Measurements from ENCODE around the gene TRAF6. TPM values are rescaled to one million over a fixed set of nuclear protein-coding genes. Genes with fewer than 3 reads are reported as not detected.

Gene TRAF6
- polyA plus RNA-seq, 2 of the 4 experiments (the other 2 are of a cell fraction) = 4.6 to 9.6 TPM

GRCh38 chr11:36438126-36438525 is 71.9 kb downstream of the TRAF6 start:
- H3K4me2 ChIP-seq = no peak overlapping the region
- H3K27ac ChIP-seq = no peak overlapping the region
- no peak overlapping the region for H3K4me3 ChIP-seq
- H3K9me3 ChIP-seq = no peaks in the 10 kb centered on the region
- H3K4me1 ChIP-seq = peaks cover 5% of the 10 kb centered on the region; the same call in 2 of the 3 replicates
- FAIRE-seq = no peak
- no peak for DNase-seq (ENCODE audit: low read depth in 1 of 2, low spot score in 1 of 2)
- POLR2A ChIA-PET = no interaction called here
- ATAC-seq = no peak
- no peak for TF ChIP-seq PHF8 (IDR thresholded peaks at IDR 0.05; ENCODE audit: borderline replicate concordance, low read depth)
- no peak for TF ChIP-seq KDM1A (IDR thresholded peaks at IDR 0.05; ENCODE audit: low read depth)
- no peak for TF ChIP-seq HOXA7 (CRISPR knock-in tag; IDR thresholded peaks at IDR 0.05)
- no peak for TF ChIP-seq FOSB (CRISPR knock-in tag; IDR thresholded peaks at IDR 0.05)
- no peak for TF ChIP-seq HES2 (IDR thresholded peaks at IDR 0.05)
- TF ChIP-seq ZSCAN20 (CRISPR knock-in tag; IDR thresholded peaks at IDR 0.05) = no peak
- TF ChIP-seq USF2 (IDR thresholded peaks at IDR 0.05) = no peak
- no peak for TF ChIP-seq JUN (IDR thresholded peaks at IDR 0.05)
- no peak for TF ChIP-seq MAFK (IDR thresholded peaks at IDR 0.05; ENCODE audit: partially characterized antibody)
- TF ChIP-seq JUNB (IDR thresholded peaks at IDR 0.05) = no peak
- no peak for TF ChIP-seq MYC (IDR thresholded peaks at IDR 0.05; ENCODE audit: borderline replicate concordance, low read length)
- no peak for TF ChIP-seq KDM5A (IDR thresholded peaks at IDR 0.05)
- TF ChIP-seq CHD4 (IDR thresholded peaks at IDR 0.05; ENCODE audit: borderline replicate concordance) = no peak
- TF ChIP-seq POLR2AphosphoS2 (conservative IDR thresholded peaks at IDR 0.05; ENCODE audit: low read length) = no peak
- CTCF ChIA-PET = no interaction called here
- WGBS (ENCODE audit: missing lambda C conversion rate) = 71% methylated on average over 5 of the region's 5 CpGs

- Histone ChIP-seq H3K4me3 (no peak overlapping the region), H3K9me3 (no peaks in the 10 kb centered on the region), H3K4me2 (no peak overlapping the region), H3K27ac (no peak overlapping the region), H3K4me1 (peaks cover 12% of the 10 kb centered on the region)
- TF ChIP-seq ZC3H11A (IDR thresholded peaks at IDR 0.05) (no peak), BCL3 (IDR thresholded peaks at IDR 0.05) (no peak), BHLHE40 (IDR thresholded peaks at IDR 0.05; ENCODE audit: low read depth, low read length) (no peak), POLR2AphosphoS2 (conservative IDR thresholded peaks at IDR 0.05; ENCODE audit: low read length) (no peak), ZSCAN20 (CRISPR knock-in tag; IDR thresholded peaks at IDR 0.05) (no peak), POLR2A (IDR thresholded peaks at IDR 0.05; ENCODE audit: low read length) (no peak), ELK1 (IDR thresholded peaks at IDR 0.05; ENCODE audit: low read depth, low read length) (no peak)
- ChIA-PET CTCF (no interaction called here), POLR2A (no interaction called here)
- WGBS (ENCODE audit: missing lambda C conversion rate) = 75% methylated on average over 3 of the region's 3 CpGs
- FAIRE-seq (no peak), DNase-seq (ENCODE audit: low read depth in 1 of 2, low spot score in 1 of 2) (no peak), ATAC-seq (no peak)
These were observed 72.7 kb downstream of the TRAF6 start for GRCh38 chr11:36437413-36437812.

Small RNAs within 50 kb of the gene (small RNA-seq; reads per million reads assigned to genes)
- 0 reads per million in 6 experiments for gene AC061999.1

Other genes starting within 250 kb of the TRAF6 start
- 37.3 and 44.3 TPM in 2 replicates for gene COMMD9, start 220.8 kb downstream of the TRAF6 start, polyA plus RNA-seq (2011; rRNA removed)
- 33.5 to 36.3 TPM (median 36.0 TPM) in 3 replicates for gene COMMD9, start 220.8 kb downstream of the TRAF6 start, polyA plus RNA-seq (2017; fragmentation: RNase III; extraction: RNeasy Plus Mini Kit Qiagen cat#74134 plus additional on column Dnase treatment)
- 6.9 and 9.3 TPM in 2 replicates for gene PRR5L, start 214.0 kb downstream of the TRAF6 start, polyA plus RNA-seq (2011; rRNA removed)
- 7.8 to 12.1 TPM (median 8.6 TPM) in 3 replicates for gene PRR5L, start 214.0 kb downstream of the TRAF6 start, polyA plus RNA-seq (2017; fragmentation: RNase III; extraction: RNeasy Plus Mini Kit Qiagen cat#74134 plus additional on column Dnase treatment)
- 0.43 and 0.44 TPM in 2 replicates for gene RAG1, start 57.7 kb upstream of the TRAF6 start, polyA plus RNA-seq (2011; rRNA removed)
- 0.18 to 0.29 TPM (median 0.24 TPM) in 3 replicates for gene RAG1, start 57.7 kb upstream of the TRAF6 start, polyA plus RNA-seq (2017; fragmentation: RNase III; extraction: RNeasy Plus Mini Kit Qiagen cat#74134 plus additional on column Dnase treatment)
- gene IFTAP, start 84.2 kb upstream of the TRAF6 start, polyA plus RNA-seq (2011; rRNA removed) = 38.7 and 52.4 TPM in 2 replicates
- gene IFTAP, start 84.2 kb upstream of the TRAF6 start, polyA plus RNA-seq (2017; fragmentation: RNase III; extraction: RNeasy Plus Mini Kit Qiagen cat#74134 plus additional on column Dnase treatment) = 33.6 to 38.7 TPM (median 34.7 TPM) in 3 replicates
- not detected in 2 replicates for gene RAG2, start 88.0 kb upstream of the TRAF6 start, polyA plus RNA-seq (2011; rRNA removed)
- gene RAG2, start 88.0 kb upstream of the TRAF6 start, polyA plus RNA-seq (2017; fragmentation: RNase III; extraction: RNeasy Plus Mini Kit Qiagen cat#74134 plus additional on column Dnase treatment) = not detected in 3 replicates